IMR-90 (cell line): ENCODE results near the gene LYRM4.

Experiments
- POLR2A ChIP-seq: IDR thresholded peaks from 2 replicates; pipeline ENCODE4 v1.6.1; 2012; ENCODE audit warnings: mild to moderate bottlenecking, low read depth, low read length
- RFX5 ChIP-seq: IDR thresholded peaks from 2 replicates; pipeline ENCODE4 v1.8.0; 2012; ENCODE audit warnings: low read depth, mild to moderate bottlenecking, low read length, moderate library complexity

- TF ChIP-seq POLR2A (no peak), RFX5 (no peak)
Measured at GRCh38 chr6:5307058-5307457, 46.3 kb upstream of the LYRM4 start.
